IMR-90 (cell line): ENCODE data around the gene RERE. TPM values are rescaled to one million over a fixed set of nuclear protein-coding genes. Genes with fewer than 3 reads are reported as not detected.
A peak's percentile ranks its signal among the peaks of the same experiment; 100 is the strongest.
"Not testable (repeated sequence)": the region's sequence is repeated elsewhere in the genome, so short reads cannot be mapped to it uniquely, and the experiment has no call there.

Experiments used
- ATAC-seq: fragments of 200-7000 bp; cut with Tn5 transposase; 2 replicates; pipeline ENCODE4 v1.9.1; 2020; ENCODE audit warnings: low read depth, mild to moderate bottlenecking, moderate library complexity
- BruUV-seq: library from RNA; stranded (reverse); fragments of 400-500 nt; replicated peaks from 2 replicates; lab custom pipeline; 2021; lab: Mats Ljungman, UMichigan
- CTCF ChIA-PET: fragments of 300-600 bp; formaldehyde crosslinking; extraction: SDS; loops from one replicate; lab custom pipeline; 2021; ENCODE audit warnings: antibody characterized with exemption; lab: Yijun Ruan, JAX
- POLR2A ChIA-PET: fragments of 300-600 bp; sonication (Branson Sonifier 250); formaldehyde crosslinking; loops from one replicate; lab custom pipeline; 2022; ENCODE audit warnings: antibody characterized with exemption; ENCODE audit not compliant: unreplicated experiment; lab: Charles Lee
- DNase-seq: peaks from one replicate; pipeline ENCODE4 v3.0.0; 2013
- H2AFZ ChIP-seq: replicated peaks from 2 replicates; pipeline ENCODE3; 2013; ENCODE audit warnings: low read length, mild to moderate bottlenecking; ENCODE audit not compliant: poor library complexity
- H2AK5ac ChIP-seq: 2 replicates; pipeline ENCODE4 v1.6.1; 2013; ENCODE audit warnings: low read depth, low read length, inconsistent platforms
- H2AK9ac ChIP-seq: replicated peaks from 2 replicates; pipeline ENCODE3; 2013; ENCODE audit warnings: mild to moderate bottlenecking, low read depth, low read length, moderate library complexity; ENCODE audit not compliant: poor library complexity
- H2BK120ac ChIP-seq: 2 replicates; pipeline ENCODE4 v1.6.1; 2013; ENCODE audit warnings: low read depth, low read length, inconsistent platforms
- H2BK15ac ChIP-seq: 3 replicates; pipeline ENCODE4 v1.6.1; 2013; ENCODE audit warnings: low read depth, low read length, inconsistent platforms
- H2BK20ac ChIP-seq: 2 replicates; pipeline ENCODE4 v1.6.1; 2013; ENCODE audit warnings: low read depth, mild to moderate bottlenecking, inconsistent platforms, low read length, moderate library complexity
- H2BK5ac ChIP-seq: 2 replicates; pipeline ENCODE4 v1.6.1; 2013; ENCODE audit warnings: mild to moderate bottlenecking, low read depth, low read length, inconsistent platforms; ENCODE audit not compliant: poor library complexity, severe bottlenecking
- H3K14ac ChIP-seq: replicated peaks from 2 replicates; pipeline ENCODE4 v1.6.1; 2013; ENCODE audit warnings: low read depth, low read length, inconsistent platforms
- H3K18ac ChIP-seq: 2 replicates; pipeline ENCODE4 v1.6.1; 2013; ENCODE audit warnings: low read depth, low read length, control low read depth
- H3K23ac ChIP-seq: 2 replicates; pipeline ENCODE4 v1.6.1; 2013; ENCODE audit warnings: low read depth, low read length, inconsistent platforms
- H3K27ac ChIP-seq: 2 replicates; pipeline ENCODE4 v1.5.1; 2013; ENCODE audit warnings: mild to moderate bottlenecking, control low read depth, low read length; ENCODE audit not compliant: insufficient read depth
- H3K27me3 ChIP-seq: 2 replicates; pipeline ENCODE4 v1.6.1; 2013; ENCODE audit warnings: low read length; ENCODE audit not compliant: control insufficient read depth, insufficient read depth
- H3K36me3 ChIP-seq: 2 replicates; pipeline ENCODE4 v1.6.1; 2013; ENCODE audit warnings: low read length, mixed read lengths; ENCODE audit not compliant: control insufficient read depth, insufficient read depth
- H3K4ac ChIP-seq: 2 replicates; pipeline ENCODE4 v1.6.1; 2013; ENCODE audit warnings: low read depth, low read length, inconsistent platforms
- H3K4me1 ChIP-seq: 2 replicates; pipeline ENCODE4 v1.6.1; 2013; ENCODE audit warnings: low read length, mixed read lengths; ENCODE audit not compliant: control insufficient read depth, insufficient read depth
- H3K4me2 ChIP-seq: 2 replicates; pipeline ENCODE4 v1.6.1; 2013; ENCODE audit warnings: low read depth, mild to moderate bottlenecking, control low read depth, low read length, moderate library complexity
- H3K4me3 ChIP-seq: 2 replicates; pipeline ENCODE4 v1.5.1; 2013; ENCODE audit warnings: low read depth, mild to moderate bottlenecking, control low read depth, low read length, moderate library complexity; ENCODE audit not compliant: insufficient read depth
- H3K56ac ChIP-seq: 2 replicates; pipeline ENCODE4 v1.6.1; 2013; ENCODE audit warnings: low read length, inconsistent platforms; ENCODE audit not compliant: insufficient read depth; ENCODE audit errors: extremely low read depth
- H3K79me1 ChIP-seq, 2 experiments: 2 replicates each; pipeline ENCODE4 v1.6.1; 2013; ENCODE audit warnings: low read length in 2 of 2, inconsistent platforms in 1 of 2, low read depth in 1 of 2
- H3K9ac ChIP-seq: 2 replicates; pipeline ENCODE4 v1.6.1; 2013; ENCODE audit warnings: low read depth, low read length, control low read depth
- H3K9me1 ChIP-seq: 2 replicates; pipeline ENCODE4 v1.6.1; 2013; ENCODE audit warnings: low read length, inconsistent platforms; ENCODE audit not compliant: insufficient read depth
- H3K9me3 ChIP-seq: 2 replicates; pipeline ENCODE4 v1.6.1; 2013; ENCODE audit warnings: low read length; ENCODE audit not compliant: control insufficient read depth, insufficient read depth
- H4K20me1 ChIP-seq: 2 replicates; pipeline ENCODE4 v1.6.1; 2013; ENCODE audit warnings: low read length, inconsistent platforms; ENCODE audit not compliant: insufficient read depth
- H4K5ac ChIP-seq: 2 replicates; pipeline ENCODE4 v1.6.1; 2013; ENCODE audit warnings: mild to moderate bottlenecking, low read depth, low read length, control low read depth
- H4K8ac ChIP-seq, 2 experiments: 2 replicates each; pipeline ENCODE4 v1.6.1; 2013; ENCODE audit warnings: low read depth in 2 of 2, low read length in 2 of 2, control low read depth in 1 of 2, inconsistent platforms in 1 of 2
- H4K91ac ChIP-seq: 2 replicates; pipeline ENCODE4 v1.6.1; 2013; ENCODE audit warnings: low read depth, low read length, inconsistent platforms; ENCODE audit not compliant: insufficient read depth
- WGBS, 2 experiments: methylation state at CpG; one replicate each; pipeline versions ENCODE4 v1.1.5 to v1.1.7; 2013; ENCODE audit warnings: missing lambda C conversion rate in 2 of 2; ENCODE audit not compliant: insufficient read length in 1 of 2; ENCODE audit errors: extremely low coverage in 2 of 2; 5-methylcytosine and 5-hydroxymethylcytosine counted together
- dilution Hi-C: fragments of 300-500 bp; cut with HindIII; formaldehyde crosslinking; loops from one replicate; pipeline ENCODE4 v1.14.3; 2018; ENCODE audit warnings: low sequenced_read_pairs; ENCODE audit not compliant: unreplicated experiment
- in situ Hi-C: fragments of 300-500 bp; cut with MboI; formaldehyde crosslinking; loops from 3 replicates; pipeline ENCODE4 v1.14.3; 2019; ENCODE audit warnings: low sequenced_read_pairs, inconsistent platforms, mixed read lengths
- intact Hi-C: fragments of 100-400 bp; cut with micrococcal nuclease; formaldehyde crosslinking; loops from 2 replicates; pipeline ENCODE4 v1.10.0; 2022
- polyA plus RNA-seq, 3 experiments: library from polyadenylated mRNA; depleted of rRNA; stranded (reverse); fragments of >200 nt; gene quantifications; 2 replicates each; pipeline ENCODE4 v1.2.3, GENCODE V29; 2012; ENCODE audit warnings: low replicate concordance in 1 of 3
- total RNA-seq: library from RNA; depleted of rRNA; stranded (reverse); fragments of >200 nt; gene quantifications from 2 replicates; pipeline ENCODE4 v1.2.3, GENCODE V29; 2012

Gene RERE
- total and polyA plus RNA-seq, 2 of the 4 experiments (the other 2 are of a cell fraction): 11.5 to 25.1 TPM

DNA sequence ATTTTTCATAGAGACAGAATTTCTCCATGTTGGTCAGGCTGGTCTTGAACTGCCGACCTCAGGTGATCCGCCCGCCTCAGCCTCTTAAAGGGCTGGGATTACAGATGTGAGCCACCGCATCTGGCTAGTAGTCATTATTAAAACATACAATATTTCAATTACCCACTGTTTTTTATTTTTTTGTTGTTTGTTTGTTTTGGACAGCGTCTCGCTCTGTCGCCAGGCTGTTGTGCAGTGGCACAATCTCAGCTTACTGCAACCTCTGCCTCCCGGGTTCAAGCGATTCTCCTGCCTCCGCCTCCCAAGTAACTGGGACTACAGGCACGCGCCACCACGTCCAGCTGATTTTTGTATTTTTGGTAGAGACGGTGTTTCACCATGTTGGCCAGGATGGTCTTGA is 90.1 kb downstream of the RERE start:
- in situ Hi-C loops (loop anchor here (5.0 kb wide), 1 partner anchor 165 kb away; no protein-coding TSS in a partner anchor), intact Hi-C loops (loop anchor here (2.0 to 5.0 kb wide), 3 partner anchors 121 to 745 kb away; no protein-coding TSS in a partner anchor)
- H4K20me1 ChIP-seq, H2AK9ac ChIP-seq, H2AFZ ChIP-seq, dilution Hi-C loops, H3K9me1 ChIP-seq, H3K9ac ChIP-seq, H3K36me3 ChIP-seq, H2BK15ac ChIP-seq, H3K9me3 ChIP-seq, H3K27ac ChIP-seq, H2BK120ac ChIP-seq, H3K4me2 ChIP-seq, H3K4me1 ChIP-seq, H3K14ac ChIP-seq, H2AK5ac ChIP-seq, H3K23ac ChIP-seq, H3K27me3 ChIP-seq, H2BK20ac ChIP-seq, BruUV-seq, DNase-seq, H4K5ac ChIP-seq, H3K18ac ChIP-seq, POLR2A ChIA-PET, H3K4ac ChIP-seq, H3K56ac ChIP-seq, ATAC-seq, H2BK5ac ChIP-seq, H3K4me3 ChIP-seq, H4K8ac ChIP-seq, H4K91ac ChIP-seq: not testable (repeated sequence)
- CTCF ChIA-PET: interaction anchor here (0.6 to 2.9 kb wide), 9 partner anchors 23 to 1670 kb away, joined by 3 to 14 read pairs (median 4); no protein-coding TSS in a partner anchor
- H3K79me1 ChIP-seq: peaks cover 13 to 15% of the 10 kb centered on the region in 2 experiments; a peak in 3 of 4 replicates
- WGBS, 2 experiments: no CpG with 5 or more reads among the region's 14 CpGs

- Histone ChIP-seq H2AK5ac (0 out of 2 replicates have a peak overlapping the region, but pooled peaks have one; percentile 3), H3K79me1 (peaks cover 15 to 18% of the 10 kb centered on the region in 2 experiments; a peak in 3 of 4 replicates)
- H2BK120ac ChIP-seq, H4K5ac ChIP-seq, H3K9me1 ChIP-seq, H2BK5ac ChIP-seq, H3K27ac ChIP-seq, H3K27me3 ChIP-seq, H2BK20ac ChIP-seq, POLR2A ChIA-PET, H3K4ac ChIP-seq, H2AFZ ChIP-seq, dilution Hi-C loops, H4K91ac ChIP-seq, H3K9ac ChIP-seq, BruUV-seq, H3K14ac ChIP-seq, DNase-seq, H3K4me3 ChIP-seq, H2AK9ac ChIP-seq, H2BK15ac ChIP-seq, H3K56ac ChIP-seq, H3K4me1 ChIP-seq, H3K9me3 ChIP-seq, H3K23ac ChIP-seq, H3K18ac ChIP-seq, H3K36me3 ChIP-seq, H4K8ac ChIP-seq, H4K20me1 ChIP-seq, H3K4me2 ChIP-seq: not testable (repeated sequence)
- CTCF ChIA-PET: interaction anchor here (0.6 to 2.9 kb wide), 13 partner anchors 12 to 1671 kb away, joined by 3 to 14 read pairs (median 4); no protein-coding TSS in a partner anchor
- intact Hi-C loops (loop anchor here (1.0 to 5.0 kb wide), 4 partner anchors 122 to 744 kb away; no protein-coding TSS in a partner anchor), in situ Hi-C loops (loop anchor here (5.0 kb wide), 1 partner anchor 164 kb away; no protein-coding TSS in a partner anchor)
- peak; percentile 28 for ATAC-seq
- 93% methylated on average over 3 of the region's 7 CpGs; no CpG with 5 or more reads in 1 of the 2 experiments for WGBS, 2 experiments
Observed at GRCh38 chr1:8726801-8727186, 90.6 kb downstream of the RERE start.
